GM19240 (cell line): ENCODE measurements around the gene TCERG1L.
"Not testable (repeated sequence)": the region's sequence is repeated elsewhere in the genome, so short reads cannot be mapped to it uniquely, and the experiment has no call there.

Experiments
- DNase-seq: peaks from one replicate; pipeline ENCODE4 v3.0.0; 2011; ENCODE audit warnings: low spot score; ENCODE audit not compliant: insufficient read length

The TCERG1L gene

DNA sequence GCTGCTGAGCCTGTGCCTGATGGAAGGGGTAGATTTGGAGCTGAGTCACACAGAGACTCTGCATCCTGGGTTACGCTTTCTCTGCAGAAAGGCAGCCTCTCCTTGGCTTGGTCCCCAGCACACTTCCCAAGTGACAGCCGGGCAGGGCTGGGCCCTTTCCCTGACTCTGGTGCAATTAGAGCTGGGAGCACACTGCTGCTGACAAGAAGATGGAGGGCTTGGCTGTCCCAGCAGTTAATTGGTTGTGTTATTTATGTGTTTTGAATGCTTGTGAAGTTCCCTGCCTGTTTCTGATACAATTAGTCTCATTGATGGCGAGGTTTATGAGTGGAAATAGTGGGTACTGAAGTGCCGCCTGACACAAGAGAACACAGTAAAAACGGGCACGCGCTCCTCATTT lies 123.6 kb downstream of the TCERG1L start:
- DNase-seq = no peak

DNA sequence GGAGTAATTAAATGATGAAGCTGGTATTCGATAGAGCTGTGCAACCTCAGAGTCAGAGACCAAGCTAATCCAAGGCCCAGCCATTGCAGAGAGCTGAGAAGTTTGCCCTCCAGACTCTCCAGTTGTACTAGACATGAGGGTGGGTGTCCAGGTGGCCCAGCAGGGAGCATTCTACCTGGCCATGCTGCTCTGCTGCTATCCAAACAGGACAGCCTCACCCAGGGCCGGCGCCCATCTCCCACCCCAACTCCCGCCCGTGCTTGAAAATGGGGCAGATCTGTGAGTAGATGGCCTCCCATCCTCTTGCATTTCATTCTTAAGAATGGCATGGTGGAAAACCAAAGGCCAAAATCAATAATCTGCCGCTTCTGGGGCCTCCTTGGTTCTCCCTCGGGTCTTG lies 124.2 kb downstream of the TCERG1L start:
- no peak for DNase-seq

DNA sequence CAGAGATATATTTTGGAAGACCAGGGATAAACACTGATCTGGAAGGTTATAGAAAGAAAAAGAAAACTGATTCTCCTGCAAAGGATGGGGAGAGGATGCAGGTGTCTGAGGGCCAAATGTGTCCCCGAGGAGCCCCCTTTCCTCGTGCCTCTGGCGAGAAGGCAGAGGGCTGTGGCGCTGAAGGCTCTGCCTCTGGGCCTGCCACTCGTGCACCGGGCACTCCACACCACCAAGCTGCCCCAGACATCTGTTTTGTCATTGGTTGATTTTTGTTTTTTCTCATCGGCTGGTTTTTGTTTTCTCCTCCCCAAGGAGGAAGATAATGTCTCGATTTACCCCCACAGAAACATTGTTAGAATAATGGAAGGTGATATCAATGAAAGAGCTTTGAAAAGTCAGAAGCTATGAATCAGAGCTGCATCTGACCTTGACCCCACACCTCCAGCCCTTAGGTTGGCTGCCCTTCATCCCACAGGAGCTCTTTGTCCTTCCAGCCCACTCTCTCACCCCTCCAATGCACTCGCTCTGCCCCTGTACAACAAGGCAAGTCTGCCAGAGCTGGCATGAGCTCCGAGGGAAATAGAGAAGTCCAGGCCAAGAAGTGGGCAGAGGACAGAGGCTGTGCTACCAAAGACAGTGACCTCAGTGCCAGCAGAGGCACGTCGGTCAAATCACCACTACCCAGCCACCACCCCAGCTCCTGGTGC lies 124.8 kb downstream of the TCERG1L start:
- DNase-seq = no peak

DNA sequence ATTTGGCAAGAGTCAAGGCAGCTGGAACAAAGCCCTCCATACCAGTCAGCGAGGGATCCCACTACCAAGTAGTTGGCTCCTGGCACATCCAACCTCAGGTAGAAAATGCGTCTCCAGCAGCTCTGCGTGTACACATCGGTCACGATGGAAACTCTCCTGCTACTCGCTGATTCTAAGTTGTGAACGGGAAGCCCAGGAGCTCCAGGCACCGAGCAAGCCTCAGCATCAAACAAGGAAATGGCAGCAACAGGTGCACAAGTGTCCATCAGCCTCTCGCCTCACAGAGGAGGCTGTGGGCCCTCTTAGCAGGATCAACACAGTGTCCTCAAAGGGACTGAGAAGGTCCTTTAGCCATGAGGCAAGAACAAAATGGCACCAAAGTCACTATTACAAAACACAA lies 127.0 kb downstream of the TCERG1L start:
- no peak for DNase-seq

GRCh38 chr10:131183546-131184045 lies 127.9 kb downstream of the TCERG1L start:
- no peak for DNase-seq

DNA sequence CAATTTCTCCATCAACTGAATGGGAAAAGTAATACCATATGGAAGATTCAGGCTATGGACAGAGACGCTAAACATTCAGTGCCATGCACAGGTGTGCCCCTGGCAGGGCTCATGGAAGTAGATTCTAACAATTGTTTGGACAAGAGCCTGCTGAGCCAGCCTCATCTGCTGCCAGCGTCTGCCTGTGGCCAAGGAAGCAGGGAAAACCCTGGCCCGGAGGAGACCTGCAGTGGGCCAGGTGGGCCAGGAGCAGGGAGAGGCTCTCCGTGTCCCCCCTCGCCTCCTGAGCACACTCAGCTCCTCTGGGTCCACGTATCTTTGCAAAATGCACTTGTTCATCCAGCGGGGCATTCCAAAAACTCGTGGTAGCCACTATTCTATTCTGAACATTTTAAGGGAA lies 130.1 kb downstream of the TCERG1L start:
- DNase-seq = no peak

- no peak for DNase-seq
Measured at GRCh38 chr10:131180740-131181415, 130.6 kb downstream of the TCERG1L start.

DNA sequence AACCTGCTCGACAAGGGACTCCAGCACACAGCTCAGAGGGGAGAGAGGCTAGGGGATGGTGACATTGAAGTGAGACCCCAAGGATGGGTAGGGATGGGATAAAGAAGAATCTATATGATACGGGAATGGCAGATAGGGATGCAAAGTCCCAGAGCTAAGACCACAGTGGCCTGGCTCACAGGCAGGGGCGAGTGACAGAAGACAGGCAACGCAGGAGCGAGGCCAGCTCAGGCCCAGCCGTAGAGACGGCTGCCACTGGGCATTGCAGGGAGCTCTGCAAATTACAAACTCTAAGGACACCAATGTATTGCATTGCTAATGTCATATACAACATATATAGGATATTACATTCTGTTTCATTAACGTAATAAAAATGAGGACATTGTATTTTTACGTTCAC lies 131.4 kb downstream of the TCERG1L start:
- no peak for DNase-seq

DNA sequence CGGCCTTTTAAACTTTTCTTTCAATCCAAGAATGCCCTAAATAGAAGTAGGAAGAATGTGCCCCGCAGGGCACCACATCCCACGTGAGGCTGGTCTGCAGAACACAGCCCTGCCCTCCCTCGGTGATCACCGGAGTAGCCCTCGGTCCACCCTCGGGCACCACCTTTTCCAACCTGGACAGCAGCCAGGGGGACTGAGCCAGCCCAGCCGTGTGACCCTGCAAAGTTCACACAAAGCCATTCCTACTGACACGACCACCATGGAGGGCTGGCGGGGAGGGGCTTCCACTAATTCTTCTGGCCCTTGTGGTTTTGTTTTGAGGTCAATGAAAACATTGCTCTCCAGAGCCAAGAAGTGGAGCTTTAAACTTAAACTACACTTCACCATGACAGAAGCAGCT lies 132.2 kb downstream of the TCERG1L start:
- no peak for DNase-seq

DNA sequence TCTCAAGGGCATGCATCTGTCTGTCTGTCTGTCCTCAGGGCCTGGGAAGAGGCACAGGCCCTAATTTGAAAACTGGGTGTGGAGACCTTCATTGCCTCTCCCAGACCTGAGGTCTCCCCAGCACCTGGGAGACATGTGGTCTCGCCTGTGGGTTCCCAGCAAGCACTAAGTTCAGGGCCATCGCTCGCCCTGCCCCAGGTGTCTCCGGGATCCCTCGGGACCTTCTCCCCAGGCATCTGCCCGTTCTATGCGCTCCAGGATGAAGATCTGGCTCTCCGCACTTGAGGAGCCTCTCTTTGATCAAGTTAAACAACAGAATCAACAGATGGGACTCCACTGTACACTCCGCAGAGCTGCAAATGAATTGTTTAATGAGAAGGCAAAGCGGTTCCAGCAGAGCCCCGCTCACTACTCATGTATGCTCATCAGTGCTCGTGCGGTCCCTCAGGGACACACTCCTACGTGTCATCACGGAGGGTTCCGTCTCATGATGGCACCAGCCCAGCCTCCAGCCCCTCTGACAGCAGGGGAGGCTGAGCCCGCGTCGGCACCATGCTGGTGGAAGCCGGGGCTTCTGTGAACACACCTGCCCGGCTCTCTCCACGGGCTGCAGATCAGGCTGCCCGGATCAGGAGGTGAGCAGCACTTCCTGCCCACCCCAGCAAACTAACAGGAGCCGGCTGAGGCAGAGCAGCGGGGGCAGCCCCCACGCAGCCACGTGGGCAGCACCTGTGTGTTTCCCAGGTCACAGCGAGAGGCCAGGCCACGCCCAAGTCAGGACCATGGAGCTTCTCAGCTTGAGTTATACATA lies 132.8 kb downstream of the TCERG1L start:
- DNase-seq = no peak

DNA sequence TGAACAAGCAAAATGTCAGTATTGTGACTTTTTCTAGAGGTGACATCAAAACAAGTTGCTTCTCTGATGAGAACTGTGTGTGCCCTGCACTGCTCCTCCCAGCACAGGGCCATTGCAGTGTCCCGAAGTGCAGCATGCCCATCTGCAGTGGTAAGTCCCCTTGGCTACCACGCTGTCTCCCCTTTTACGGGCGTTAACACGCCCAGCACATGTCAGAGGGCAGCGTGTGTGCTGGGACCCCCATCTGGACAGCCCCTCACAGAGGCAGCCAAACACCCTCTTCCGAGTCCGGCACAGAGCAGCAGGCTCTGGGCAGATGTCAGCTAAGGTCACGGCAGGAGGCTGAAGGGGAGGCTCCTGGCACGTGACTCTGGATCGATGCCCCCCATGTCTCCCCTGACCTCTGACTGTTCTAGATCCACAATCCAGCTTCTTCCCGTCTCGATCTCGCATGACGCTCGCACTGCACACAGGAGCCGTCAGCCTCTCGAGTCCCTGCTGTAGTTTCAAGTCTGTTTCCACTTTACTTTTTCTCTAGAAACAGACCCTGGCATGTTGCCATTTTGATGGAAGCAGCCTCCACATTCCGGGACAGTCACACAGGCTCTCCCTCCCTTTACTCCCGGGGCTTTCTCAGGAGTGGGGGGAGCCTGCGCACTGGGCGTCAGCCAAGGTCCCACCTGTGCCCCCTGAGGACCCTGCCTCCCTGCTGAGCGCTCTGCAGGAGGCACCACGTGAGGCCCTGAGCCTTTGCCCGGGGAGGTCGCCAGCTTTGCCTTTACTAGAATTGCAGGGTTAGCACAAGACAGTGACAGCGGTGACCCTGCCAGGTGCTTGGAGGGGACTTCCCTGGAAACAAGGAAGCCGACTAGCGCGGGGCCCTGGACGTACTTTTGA lies 133.8 kb downstream of the TCERG1L start:
- no peak for DNase-seq

DNA sequence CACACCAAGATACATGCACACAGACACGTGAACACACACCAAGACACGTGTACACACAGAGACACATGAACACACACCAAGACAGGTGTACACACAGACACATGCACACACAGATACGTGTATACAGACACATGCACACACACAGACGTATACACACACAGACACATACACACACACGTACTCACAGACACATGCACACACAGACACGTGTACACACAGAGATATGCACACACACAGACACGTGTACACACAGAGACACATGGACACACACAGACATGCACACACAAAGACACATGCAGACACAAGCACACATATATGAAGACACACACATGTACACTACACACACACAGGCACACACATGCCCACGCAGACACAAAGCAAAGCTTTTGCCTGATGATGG lies 134.6 kb downstream of the TCERG1L start:
- no peak for DNase-seq

DNA sequence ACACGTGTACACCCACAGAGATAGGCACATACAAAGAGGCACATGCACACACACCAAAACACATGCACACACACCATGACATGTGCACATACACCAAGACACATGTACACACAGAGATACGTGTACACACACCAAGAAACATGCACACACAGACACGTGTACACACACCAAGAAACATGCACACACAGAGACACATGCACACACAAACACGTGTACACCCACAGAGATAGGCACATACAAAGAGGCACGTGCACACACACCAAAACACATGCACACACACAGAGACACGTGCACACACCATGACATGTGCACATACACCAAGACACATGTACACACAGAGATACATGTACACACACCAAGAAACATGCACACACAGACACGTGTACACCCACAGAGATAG lies 135.2 kb downstream of the TCERG1L start:
- DNase-seq = not testable (repeated sequence)

DNA sequence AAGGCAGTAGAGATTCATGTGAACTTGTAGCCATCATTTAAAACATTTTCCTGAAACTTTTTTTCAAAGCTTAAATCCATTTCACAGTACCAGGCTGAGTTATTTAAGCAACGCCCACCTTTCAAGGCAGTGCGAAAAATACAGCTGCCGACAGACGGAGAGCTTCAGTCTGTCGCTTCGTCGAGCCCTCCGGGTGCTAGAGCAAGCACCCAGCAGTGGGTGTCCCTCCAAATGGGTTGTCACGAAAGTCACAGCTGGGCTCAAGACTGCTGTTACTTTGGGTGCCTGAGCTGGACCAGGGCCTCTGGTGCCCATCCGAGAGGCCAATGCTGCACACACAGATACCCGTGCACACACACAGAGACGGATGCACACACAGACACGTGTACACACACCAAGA lies 135.6 kb downstream of the TCERG1L start:
- no peak for DNase-seq

DNA sequence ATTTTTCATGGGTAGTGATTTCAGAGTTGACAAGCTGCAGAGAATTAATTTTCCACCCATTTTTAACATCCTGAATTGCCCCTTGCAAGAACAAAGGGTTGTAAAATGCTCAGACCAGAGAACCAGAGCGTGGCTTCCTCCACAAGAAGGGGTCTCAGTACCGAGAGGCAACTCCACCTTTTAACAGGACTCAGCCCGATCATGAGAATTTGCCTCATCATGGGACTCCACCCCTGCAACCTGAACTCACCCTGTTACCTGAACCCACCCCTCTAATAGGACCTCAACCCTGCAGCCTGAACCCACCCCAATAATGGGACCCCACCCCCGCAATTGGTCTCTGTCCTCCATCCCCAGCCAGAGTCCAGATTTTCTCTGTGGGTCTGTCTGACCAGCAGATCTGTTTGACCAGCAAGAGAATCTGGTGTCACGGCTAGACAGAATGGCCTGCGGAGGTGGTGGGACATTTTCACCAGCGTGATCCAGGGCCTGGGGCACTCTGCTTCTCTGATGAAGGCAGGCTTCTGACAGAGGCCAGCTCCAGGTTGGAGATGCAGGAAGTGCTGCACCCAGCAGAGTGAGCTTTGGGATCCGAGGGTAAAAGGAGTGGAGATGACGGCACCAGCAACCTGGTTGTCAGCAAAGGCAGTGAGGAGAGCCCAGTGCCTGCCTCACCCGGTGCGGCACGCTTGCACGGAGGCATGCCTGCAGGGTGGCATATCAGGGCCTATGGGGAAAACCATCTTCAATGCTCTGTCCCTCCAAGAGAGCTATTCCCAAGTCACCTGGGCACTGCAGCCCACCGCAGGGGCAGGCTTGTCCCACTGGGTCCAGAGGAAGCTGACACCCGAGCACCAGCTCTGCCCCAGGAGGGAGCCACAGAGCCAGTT lies 136.6 kb downstream of the TCERG1L start:
- DNase-seq = no peak

DNA sequence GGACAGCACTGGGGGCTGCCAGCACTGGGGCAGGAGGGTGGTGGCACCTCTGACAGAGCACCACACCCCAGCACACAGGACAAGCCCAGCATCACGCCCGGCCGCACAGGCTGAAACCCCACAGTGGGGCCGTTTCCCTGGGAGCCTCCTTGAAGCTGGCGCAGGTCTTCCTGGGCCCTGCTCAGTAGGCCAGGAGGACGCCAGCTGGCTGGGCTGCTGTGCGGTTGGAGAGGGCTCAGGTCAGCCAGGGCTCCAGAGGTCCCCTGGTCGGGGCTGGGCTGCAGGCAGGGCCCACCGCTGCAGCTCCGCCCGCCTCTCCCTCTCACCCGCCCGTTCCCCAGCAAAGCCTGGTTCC lies 137.3 kb downstream of the TCERG1L start:
- no peak for DNase-seq

DNA sequence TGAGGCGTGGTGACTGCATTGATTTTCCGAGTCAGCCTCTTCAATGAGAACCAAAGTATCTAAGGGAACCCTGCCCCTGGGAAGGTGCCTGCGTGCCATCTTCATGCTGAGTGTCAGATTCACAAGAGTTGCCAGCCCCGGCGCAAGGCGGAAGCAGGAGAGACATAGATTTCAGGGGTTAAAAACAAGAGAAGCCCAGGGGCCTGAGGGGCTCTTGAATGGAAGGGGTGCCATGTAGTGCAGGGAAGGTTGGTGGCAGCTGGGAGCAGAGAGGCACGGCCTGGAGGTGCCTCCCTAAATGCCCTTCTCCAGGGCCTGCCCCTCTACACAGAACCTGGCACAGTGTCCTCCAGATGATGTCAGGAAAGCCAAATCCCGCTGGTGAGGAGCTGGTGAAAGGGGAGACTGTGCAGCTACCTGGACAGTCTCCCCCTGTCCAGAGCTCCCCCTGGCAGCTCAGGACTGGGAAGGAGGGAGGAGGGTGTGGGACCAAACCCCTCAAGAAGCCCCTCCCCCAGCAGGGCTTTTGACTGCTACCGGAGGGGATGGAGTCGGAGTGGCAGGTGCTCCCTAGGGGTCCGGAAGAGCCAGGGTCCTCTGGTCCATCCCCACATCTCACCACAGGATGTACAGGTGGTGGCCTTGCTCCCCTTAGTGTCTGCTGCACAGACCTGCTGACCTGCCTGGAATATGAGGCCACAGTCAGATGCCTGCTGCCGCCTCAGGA lies 137.9 kb downstream of the TCERG1L start:
- no peak for DNase-seq

DNA sequence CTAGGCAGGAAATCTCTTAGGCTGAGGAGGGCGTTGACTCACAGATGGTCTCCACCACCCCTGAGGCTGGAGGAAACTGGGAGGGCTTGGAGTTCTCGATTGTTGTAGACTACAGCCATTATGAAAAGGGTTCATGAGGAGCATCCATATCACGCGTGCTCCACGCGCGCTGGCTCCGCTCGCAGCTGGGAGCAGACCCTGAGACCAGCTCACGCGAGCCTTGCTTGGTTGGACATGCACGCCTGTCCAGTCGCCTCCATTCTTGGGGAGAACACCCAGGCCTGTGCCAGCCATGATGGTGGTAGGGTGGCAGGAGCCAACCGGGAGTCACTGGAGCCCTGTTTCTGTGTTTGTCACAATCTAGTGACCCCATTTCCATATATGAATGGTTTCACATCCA lies 139.1 kb downstream of the TCERG1L start:
- no peak for DNase-seq

DNA sequence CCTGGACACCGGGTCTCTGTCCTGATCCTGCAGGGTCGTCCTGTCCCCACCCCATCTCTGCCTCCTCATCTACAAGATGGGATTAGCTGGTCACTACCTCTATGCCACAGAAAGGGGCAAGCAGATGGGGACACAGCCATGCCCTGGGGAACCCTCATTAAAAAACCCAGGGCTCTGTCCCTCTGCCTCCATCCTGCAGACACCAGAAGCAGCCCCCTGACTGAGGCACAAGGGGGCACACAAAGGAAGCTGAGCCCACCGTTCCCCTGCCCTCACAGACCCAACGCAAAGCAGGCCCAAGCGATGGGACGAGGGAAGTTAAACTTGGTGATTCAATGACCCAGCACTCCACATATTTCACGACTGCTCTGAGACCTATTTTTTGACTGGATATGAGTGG lies 142.4 kb downstream of the TCERG1L start:
- no peak for DNase-seq
